HG03159 (cell line): ENCODE measurements around the gene KRT85.
"Not testable (repeated sequence)": the region's sequence is repeated elsewhere in the genome, so short reads cannot be mapped to it uniquely, and the experiment has no call there.

Experiments used
- ATAC-seq: cut with Tn5 transposase; IDR thresholded peaks from one replicate; pipeline ENCODE4 v1.9.1; 2021; ENCODE audit warnings: mild to moderate bottlenecking, moderate library complexity; ENCODE audit not compliant: unreplicated experiment

Gene KRT85

DNA sequence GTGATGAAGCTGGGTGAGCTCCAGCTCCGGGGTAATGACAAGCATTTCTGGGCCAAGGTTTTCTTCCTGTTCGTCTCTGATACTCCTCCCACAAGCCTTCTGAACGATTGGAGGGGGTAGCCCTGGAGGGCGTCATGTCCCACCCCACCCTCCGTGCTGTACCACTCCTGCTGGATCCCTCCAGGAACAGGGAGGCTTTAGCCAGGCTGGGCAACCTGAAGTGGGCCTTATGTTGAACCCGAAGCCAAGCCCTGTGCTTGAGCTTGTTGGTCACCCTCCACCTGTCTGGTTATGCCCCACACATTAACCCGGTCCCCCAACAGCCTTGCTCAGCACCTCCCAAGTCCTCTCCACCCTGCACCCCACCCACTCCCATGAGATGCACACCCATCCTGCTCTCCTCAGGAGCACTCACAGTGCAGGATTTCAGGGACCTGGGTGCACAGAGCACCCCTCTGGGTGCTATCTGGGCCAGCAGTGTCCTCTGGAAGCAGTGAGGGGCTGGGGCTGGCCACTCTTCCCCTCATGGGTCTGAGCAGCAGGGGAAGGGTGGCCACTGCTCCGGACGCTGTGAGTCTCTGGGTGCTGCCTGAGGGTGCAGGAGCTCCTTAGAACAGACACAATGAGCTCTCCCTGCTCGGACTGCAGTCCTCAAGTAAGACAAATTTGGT, 39.3 kb downstream of the KRT85 start:
- ATAC-seq = no peak

DNA sequence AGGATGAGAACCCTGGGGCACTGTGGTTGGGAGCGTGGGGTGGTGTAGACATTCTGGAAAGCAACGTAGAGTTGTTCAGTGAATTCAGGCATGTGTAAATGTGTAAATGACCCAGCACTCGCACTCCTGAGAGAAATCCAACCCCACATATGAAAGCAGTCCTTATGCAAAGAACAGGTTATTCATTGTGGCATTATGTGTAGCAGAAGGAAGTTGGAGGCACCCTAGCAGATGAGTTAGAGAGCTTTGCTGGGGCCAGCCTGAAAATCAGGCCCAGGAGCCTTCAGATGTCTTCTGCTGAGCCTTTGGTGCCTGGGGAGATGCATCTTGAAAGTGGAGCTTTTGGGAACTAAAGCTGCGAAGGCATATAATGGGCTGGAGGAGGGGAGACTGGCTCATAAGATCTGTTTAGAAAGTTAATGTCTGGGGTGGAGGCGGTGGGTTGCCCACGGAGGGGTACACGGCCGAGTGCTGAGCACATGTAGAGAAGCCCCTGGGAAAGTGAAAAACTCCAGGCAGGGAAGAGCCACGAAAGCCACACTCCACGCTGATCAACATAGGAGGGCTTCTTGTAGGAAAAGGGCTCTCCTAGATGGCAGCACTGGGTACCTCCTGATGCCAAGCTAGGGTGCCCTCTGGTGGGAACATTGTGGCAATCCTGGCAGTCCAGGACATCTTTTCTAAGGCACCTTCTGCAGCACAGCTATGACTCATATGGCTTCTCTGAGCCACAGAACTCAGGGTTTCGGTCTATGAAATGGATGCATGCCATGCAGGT, 40.0 kb downstream of the KRT85 start:
- peak; percentile 83 for ATAC-seq

GRCh38 chr12:52324153-52324444, 43.2 kb downstream of the KRT85 start:
- no peak for ATAC-seq

GRCh38 chr12:52323416-52324152, 43.7 kb downstream of the KRT85 start:
- ATAC-seq = no peak

DNA sequence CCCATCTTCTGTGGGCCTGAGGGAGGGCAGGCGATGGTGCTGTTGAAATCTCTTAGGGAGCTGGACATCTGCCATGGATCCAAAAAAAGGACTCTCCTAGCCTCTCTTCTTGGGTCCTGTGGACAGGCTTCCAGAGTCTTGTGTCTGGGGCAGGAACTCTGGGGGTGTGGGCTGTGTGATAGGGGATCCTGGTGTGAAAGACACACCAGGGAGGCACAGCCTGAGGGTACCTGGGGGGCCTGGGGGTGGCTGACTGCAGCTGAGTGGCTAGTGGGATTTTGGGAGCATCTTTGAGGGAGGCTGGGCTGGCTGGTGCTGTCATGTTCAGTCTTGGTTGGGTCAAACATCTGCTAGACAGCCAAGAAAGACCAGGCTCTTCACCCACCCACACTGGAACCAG, 44.3 kb downstream of the KRT85 start:
- no peak for ATAC-seq

- no peak for ATAC-seq
Observed at GRCh38 chr12:52322069-52322468, 45.2 kb downstream of the KRT85 start.

GRCh38 chr12:52321418-52321817, 45.9 kb downstream of the KRT85 start:
- no peak for ATAC-seq

- no peak for ATAC-seq
Observed at GRCh38 chr12:52320784-52321400, 46.4 kb downstream of the KRT85 start, which contains the start of gene KRT83. TSS of gene KRT83 (minus strand) at chr12:52321398. CDS start at chr12:52321335, 63 bp downstream.

GRCh38 chr12:52319097-52319496, 48.2 kb downstream of the KRT85 start:
- ATAC-seq = no peak

- ATAC-seq = no peak
Observed at GRCh38 chr12:52318241-52318990, 48.9 kb downstream of the KRT85 start.

GRCh38 chr12:52317468-52318052, 49.7 kb downstream of the KRT85 start:
- no peak for ATAC-seq

DNA sequence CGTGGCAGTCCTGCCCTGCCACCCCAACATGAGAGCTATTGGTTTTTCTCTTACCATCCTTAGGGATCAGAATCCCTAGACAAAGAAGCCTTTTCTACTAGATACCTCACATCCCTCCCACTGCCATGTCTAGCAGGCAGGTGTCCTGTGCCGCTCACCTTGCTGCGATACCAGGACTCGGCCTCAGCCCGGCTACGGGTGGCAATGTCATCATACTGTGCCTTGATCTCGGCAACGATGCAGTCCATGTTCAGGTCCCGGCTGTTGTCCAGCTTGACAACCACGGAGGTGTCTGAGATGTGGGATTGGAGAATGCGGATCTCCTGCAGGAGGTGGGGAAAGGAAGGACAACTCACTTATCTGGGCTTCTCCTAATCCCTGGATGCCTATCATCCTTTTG, 50.6 kb downstream of the KRT85 start:
- ATAC-seq = no peak

DNA sequence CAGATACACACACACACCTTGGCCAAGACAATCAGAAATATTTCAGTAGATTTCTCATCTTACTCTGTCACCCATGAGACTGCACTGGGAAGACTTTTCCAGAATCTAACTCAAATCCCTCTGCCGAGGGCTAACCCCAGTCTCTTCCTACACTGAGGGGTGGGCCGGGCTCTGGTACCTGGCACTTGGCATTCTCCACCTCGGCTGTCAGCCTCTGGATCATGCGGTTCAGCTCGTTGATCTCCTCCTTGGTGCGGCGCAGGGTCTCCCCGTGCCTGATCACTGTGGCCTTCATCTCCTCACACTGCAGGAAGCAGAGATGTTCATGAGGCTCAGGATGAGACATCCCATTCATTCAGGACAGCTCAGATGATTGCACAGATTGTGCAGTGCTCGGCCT, 51.0 kb downstream of the KRT85 start:
- ATAC-seq = no peak

DNA sequence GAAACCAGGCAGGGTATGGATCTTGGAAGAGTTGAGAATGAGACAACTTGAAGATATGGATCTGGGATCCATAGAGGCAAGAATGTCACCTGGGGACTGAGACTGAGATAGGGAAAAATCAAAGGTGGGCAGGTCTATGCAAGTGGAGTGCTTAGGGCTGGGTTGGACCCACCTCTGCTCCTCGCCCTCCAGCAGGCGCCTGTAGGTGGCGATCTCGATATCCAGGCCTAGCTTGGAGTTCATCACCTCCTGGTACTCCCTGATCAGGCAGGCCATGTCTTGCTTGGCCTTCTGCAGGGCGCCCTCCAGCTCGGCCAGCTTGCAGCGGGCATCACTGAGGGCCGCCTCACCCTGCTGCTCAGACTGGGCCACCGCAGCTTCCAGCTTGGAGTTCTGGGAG, 51.6 kb downstream of the KRT85 start:
- not testable (repeated sequence) for ATAC-seq

DNA sequence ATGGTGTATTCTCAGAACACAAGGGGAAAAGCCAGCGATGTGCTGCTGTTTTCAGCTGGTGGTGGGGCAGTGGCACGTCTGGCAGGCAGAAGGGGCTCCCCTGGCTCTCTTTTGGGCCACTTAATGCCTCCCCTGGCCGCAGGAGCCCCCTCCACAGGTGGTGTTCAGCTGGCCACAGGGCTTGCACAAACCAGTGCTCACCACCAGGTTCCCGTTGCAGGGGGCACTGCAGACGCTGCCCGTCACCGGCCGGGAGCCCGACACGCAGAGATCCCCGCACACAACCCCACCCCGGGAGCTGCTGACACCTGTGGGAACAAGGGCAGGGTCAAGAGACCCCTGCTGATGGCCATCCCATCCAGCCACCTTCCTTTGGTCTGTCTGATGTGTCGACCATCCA, 52.8 kb downstream of the KRT85 start:
- no peak for ATAC-seq

GRCh38 chr12:52313926-52314325, 53.4 kb downstream of the KRT85 start:
- no peak for ATAC-seq

- no peak for ATAC-seq
Observed at GRCh38 chr12:52313461-52313860, 53.8 kb downstream of the KRT85 start.

DNA sequence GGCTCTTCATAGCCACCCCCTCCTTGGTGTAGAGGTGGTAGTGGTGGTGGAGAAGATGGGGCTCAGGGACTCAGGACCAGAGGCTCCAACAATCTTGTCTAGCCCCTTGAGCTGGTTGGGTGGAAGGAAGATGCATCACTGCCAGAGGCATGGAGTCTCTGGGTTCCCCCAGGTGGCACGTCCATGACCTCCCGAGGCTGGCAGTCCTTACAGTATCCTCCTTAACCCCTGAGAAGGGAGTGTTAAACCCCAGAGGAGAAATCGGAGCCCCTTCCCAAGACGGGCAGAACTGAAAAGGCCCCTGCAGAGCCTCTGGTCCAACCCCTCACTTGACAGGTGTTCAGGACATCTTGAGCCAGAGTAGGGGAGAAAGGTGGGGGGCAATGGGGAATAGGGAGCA, 55.2 kb downstream of the KRT85 start:
- ATAC-seq = no peak

- ATAC-seq = no peak
Observed at GRCh38 chr12:52311285-52311648, 56.0 kb downstream of the KRT85 start.

DNA sequence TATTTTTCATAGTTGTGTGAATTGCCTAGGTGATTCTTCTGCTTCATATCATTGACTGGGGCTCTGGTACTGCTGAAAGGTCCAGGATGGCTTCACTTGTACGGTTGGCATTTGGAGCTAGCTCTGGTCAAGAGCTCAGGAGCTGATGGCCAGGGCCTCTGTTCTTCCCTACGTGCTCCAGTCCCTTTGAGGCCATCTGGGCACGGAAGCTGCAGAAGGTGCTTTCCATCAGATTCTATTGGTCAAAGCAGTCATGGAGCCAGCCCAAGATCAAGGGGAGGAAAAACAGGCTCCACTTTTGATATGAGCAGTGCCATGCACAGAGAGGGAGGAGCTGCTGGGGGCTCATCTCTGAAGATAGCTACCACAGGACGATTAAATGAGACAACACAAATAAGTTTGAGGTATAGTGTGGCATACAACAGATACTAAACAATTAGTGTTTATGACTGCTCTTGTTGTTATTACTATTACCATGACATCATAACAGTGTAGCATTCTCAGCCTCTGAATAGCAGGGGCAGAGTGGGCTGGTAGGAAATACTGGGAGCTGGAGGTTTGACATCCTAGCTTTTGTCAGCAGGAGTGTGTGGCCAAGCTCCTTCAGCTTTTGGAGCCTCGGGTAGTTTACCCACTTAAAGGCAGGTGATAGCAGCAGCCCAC, 56.5 kb downstream of the KRT85 start:
- ATAC-seq = no peak
